ENCODE measurements around the gene ANKRD60.

GRCh38 chr20:58173930-58174707 is 54.3 kb downstream of the ANKRD60 start:
- TF ChIP-seq CTCF (IDR thresholded peaks at IDR 0.05) (no peak), POLR2A (IDR thresholded peaks at IDR 0.05) (no peak)
